Neuron (in vitro differentiated cells): ENCODE data around the gene B4GAT1.
"Not testable (repeated sequence)": the region's sequence is repeated elsewhere in the genome, so short reads cannot be mapped to it uniquely, and the experiment has no call there.

Experiments used
- H2AFZ ChIP-seq: one replicate; pipeline ENCODE4 v1.6.1; 2013; ENCODE audit warnings: low read depth, mild to moderate bottlenecking, inconsistent platforms, low read length, moderate library complexity
- H3K27me3 ChIP-seq: one replicate; pipeline ENCODE4 v1.6.1; 2013; ENCODE audit warnings: low read length; ENCODE audit not compliant: insufficient read depth
- H3K36me3 ChIP-seq: one replicate; pipeline ENCODE4 v1.6.1; 2013; ENCODE audit warnings: low read length; ENCODE audit not compliant: insufficient read depth
- H3K4me1 ChIP-seq: one replicate; pipeline ENCODE4 v1.6.1; 2013; ENCODE audit warnings: low read length; ENCODE audit not compliant: insufficient read depth
- H3K4me3 ChIP-seq: 2 replicates; pipeline ENCODE4 v1.5.1; 2013; ENCODE audit warnings: mild to moderate bottlenecking, low read length, moderate library complexity
- H3K9me3 ChIP-seq: one replicate; pipeline ENCODE4 v1.6.1; 2013; ENCODE audit warnings: low read length

Gene B4GAT1

DNA sequence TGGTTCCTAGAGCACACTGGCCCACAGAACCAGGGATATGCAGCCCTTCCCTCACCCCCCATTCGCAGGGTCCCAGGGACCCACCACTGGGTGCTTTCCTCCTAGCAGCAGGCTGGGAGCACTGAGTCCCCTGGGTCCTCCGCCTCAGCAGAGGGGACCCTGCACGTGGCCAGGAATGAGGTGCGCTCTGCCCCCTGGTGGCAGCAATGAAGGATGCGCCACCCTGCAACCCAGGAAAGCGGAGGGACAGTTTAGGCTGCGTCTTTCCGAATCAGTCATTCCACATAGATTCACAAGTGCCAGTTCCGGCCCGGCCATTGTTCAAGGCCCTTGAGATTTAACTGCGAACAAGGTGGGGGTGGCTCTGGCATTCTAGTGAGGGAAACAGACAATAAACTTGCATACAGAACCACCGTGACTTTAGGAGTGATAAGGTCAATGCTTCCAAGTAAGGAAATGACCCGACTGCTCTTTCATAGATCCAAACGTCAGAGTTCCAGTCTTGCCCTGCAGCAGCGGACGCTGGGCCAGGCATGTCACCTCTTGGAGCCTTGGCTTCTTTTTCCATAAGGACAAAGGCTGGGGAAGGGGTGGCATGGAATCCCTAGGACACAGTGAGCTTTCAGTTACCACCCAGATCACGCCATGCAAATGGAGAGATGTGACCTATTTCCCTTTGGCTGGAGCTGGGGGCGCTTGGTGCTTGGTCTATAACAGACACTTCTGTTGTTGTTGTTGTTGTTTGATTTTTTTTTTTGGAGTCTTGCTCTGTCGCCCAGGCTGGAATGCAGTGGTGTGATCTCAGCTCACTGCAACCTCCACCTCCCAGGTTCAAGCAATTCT, 18.9 kb downstream of the B4GAT1 start:
- H3K4me1 ChIP-seq, result peaks cover 38% of the 10 kb centered on the region

GRCh38 chr11:66328031-66328301, 19.5 kb downstream of the B4GAT1 start:
- no peak overlapping the region for H2AFZ ChIP-seq
- H3K4me1 ChIP-seq, result peaks cover 38% of the 10 kb centered on the region
- H3K4me3 ChIP-seq, result no peak overlapping the region
- H3K9me3 ChIP-seq, result no peaks in the 10 kb centered on the region
- no peaks in the 10 kb centered on the region for H3K27me3 ChIP-seq
- H3K36me3 ChIP-seq, result no peaks in the 10 kb centered on the region

More for the DNA sequence above, 18.9 kb downstream of the B4GAT1 start:
- H2AFZ ChIP-seq, result peak overlapping the region; percentile 15
- H3K36me3 ChIP-seq, result no peaks in the 10 kb centered on the region
- H3K4me3 ChIP-seq, result peak overlapping the region; percentile 24
- H3K27me3 ChIP-seq, result no peaks in the 10 kb centered on the region
- no peaks in the 10 kb centered on the region for H3K9me3 ChIP-seq

DNA sequence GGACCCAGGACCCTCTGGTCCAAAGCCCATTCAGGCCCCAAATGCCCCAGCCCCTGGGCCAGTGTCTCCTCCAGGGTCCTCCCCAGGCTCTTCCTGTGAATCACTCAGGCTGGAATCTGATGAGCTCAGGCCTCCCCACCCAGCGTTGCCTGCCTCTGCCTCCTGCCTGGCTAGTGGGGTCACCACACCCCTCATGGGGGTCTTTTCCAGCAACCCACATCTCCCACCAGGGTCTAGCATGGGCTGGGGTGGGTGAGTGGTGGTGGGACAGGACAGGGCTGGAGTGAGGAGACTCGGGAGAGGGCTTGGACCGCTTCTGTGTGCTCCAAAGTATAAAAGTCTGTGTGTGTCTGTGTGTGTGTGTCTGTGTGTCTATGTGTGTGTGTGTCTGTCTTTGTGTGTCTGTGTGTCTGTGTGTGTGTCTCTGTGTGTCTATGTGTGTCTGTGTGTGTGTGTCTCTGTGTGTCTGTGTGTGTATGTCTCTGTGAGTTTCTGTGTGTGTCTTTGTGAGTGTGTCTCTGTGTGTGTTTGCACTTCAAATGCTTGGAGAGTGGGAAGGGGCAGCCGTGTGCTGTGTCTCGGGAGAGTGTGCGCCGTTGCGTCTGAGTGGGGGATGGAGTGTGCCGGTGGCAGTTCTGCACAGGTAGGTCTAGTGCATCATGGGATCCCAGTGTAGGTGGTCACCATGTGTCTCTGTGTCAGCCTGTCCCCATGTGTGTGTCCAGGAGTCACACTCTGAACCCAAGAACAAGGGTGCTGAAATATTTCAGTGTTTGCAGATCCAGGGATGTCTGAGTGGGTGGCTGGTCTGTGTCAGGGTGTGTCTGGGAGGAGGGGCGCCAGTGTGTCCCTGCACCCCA, 20.0 kb downstream of the B4GAT1 start:
- Histone ChIP-seq H3K4me3 (no peak overlapping the region), H3K27me3 (no peaks in the 10 kb centered on the region), H3K36me3 (no peaks in the 10 kb centered on the region), H2AFZ (no peak overlapping the region), H3K9me3 (no peaks in the 10 kb centered on the region), H3K4me1 (peaks cover 38% of the 10 kb centered on the region)

- Histone ChIP-seq H2AFZ (no peak overlapping the region), H3K4me1 (peaks cover 38% of the 10 kb centered on the region), H3K4me3 (no peak overlapping the region), H3K27me3 (no peaks in the 10 kb centered on the region), H3K9me3 (no peaks in the 10 kb centered on the region), H3K36me3 (no peaks in the 10 kb centered on the region)
These were observed 20.9 kb downstream of the B4GAT1 start for GRCh38 chr11:66326261-66327111.

DNA sequence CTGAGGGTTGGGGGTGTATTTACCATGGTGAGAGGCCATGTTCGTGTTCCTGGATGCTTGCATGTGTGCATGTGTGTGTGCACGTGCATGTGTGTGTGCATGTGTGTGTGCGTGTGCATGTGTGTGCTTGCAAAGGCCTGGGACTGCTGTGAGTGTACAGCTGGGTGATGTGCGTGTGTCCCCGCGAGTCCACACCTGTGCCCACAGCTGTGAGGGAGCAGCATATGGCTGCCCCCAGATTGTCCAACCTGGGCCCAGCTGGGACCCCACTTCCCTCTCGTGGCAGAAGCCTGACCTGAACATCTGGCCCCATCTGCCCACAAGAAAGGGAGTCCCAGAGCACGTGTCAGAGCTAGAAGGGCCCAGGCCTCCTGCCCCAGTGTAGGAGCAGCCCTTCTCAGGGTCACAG, 22.2 kb downstream of the B4GAT1 start:
- Histone ChIP-seq H3K27me3 (no peaks in the 10 kb centered on the region), H3K9me3 (no peaks in the 10 kb centered on the region), H2AFZ (no peak overlapping the region), H3K4me1 (peaks cover 38% of the 10 kb centered on the region), H3K4me3 (no peak overlapping the region), H3K36me3 (no peaks in the 10 kb centered on the region)

DNA sequence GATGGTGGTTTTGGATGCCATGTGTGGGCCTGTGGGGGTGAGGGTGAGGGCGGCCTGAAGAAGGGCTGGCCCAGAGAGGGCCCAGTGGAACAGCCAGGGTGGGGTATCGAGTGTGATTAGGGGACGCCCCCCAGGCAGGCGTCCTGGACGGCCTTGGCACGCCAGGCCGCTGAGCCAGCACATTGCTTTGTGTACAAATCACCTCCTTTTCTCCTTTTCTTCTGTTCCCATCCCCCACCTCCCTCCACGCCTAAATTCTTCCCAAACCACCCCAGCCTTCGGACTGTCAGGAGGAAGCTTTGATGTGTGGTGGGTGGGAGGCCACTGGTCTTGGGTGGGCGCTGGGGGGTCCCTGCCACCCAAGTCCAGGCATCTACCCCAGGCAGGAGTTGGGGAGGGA, 22.8 kb downstream of the B4GAT1 start:
- Histone ChIP-seq H2AFZ (no peak overlapping the region), H3K4me1 (peaks cover 38% of the 10 kb centered on the region), H3K27me3 (no peaks in the 10 kb centered on the region), H3K36me3 (no peaks in the 10 kb centered on the region), H3K9me3 (no peaks in the 10 kb centered on the region), H3K4me3 (no peak overlapping the region)

DNA sequence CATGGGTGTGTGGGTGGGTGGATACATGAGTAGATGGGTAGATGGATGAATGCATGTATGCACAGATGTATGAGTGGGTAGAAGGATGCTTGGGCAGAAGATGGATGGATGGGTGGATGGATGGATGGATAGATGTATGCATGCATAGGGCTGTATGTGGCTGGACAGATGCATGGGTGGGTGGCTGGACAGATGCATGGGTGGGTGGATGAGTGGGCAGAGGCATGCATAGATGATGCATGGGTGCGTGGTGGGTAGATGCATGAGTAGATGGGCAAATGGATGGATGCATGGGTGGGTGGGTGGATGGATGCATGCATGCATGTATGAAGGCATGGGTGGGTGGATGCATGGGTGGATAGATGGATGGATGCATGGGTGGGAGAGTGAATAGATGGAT, 23.7 kb downstream of the B4GAT1 start:
- no peaks in the 10 kb centered on the region for H3K27me3 ChIP-seq
- no peak overlapping the region for H3K4me3 ChIP-seq
- no peak overlapping the region for H2AFZ ChIP-seq
- H3K9me3 ChIP-seq, result no peaks in the 10 kb centered on the region
- peaks cover 37% of the 10 kb centered on the region for H3K4me1 ChIP-seq
- H3K36me3 ChIP-seq, result no peaks in the 10 kb centered on the region

- H3K4me3 ChIP-seq, result no peak overlapping the region
- no peak overlapping the region for H2AFZ ChIP-seq
- H3K36me3 ChIP-seq, result no peaks in the 10 kb centered on the region
- H3K4me1 ChIP-seq, result peaks cover 37% of the 10 kb centered on the region
- H3K27me3 ChIP-seq, result no peaks in the 10 kb centered on the region
- H3K9me3 ChIP-seq, result no peaks in the 10 kb centered on the region
These were observed 24.5 kb downstream of the B4GAT1 start for GRCh38 chr11:66322732-66323427.

DNA sequence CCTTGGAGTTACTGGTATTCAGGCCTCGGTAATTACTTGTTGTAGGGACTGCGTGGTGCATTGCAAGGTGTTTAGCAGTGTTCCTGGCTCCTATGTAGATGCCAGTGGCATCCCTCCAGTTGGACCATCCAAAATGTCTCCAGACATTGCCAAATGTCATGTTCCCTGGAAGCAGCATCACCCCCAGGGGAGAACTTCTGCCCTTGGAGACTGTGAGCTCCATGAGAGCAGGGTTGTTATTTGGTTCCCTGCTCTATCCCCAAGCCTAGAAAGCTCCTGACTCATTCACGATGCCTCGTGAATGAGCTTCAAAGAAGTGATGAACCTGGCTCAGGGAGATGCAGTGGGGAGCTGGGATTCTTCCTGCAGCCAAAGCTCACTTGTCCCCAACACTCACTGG, 25.8 kb downstream of the B4GAT1 start:
- Histone ChIP-seq H3K36me3 (no peaks in the 10 kb centered on the region), H2AFZ (no peak overlapping the region), H3K9me3 (no peaks in the 10 kb centered on the region), H3K4me1 (peaks cover 36% of the 10 kb centered on the region), H3K4me3 (no peak overlapping the region), H3K27me3 (no peaks in the 10 kb centered on the region)

DNA sequence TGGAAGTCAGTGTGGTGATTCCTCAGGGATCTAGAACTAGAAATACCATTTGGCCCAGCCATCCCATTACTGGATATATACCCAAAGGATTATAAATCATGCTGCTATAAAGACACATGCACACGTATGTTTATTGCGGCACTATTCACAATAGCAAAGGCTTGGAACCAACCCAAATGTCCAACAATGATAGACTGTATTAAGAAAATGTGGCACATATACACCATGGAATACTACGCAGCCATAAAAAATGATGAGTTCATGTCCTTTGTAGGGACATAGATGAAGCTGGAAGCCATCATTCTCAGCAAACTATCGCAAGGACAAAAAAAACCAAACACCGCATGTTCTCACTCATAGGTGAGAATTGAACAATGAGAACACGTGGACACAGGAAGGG, 26.7 kb downstream of the B4GAT1 start:
- H3K4me3 ChIP-seq, H2AFZ ChIP-seq, H3K36me3 ChIP-seq, H3K27me3 ChIP-seq, H3K9me3 ChIP-seq: not testable (repeated sequence)
- peaks cover 29% of the 10 kb centered on the region for H3K4me1 ChIP-seq

- H3K4me1 ChIP-seq, result peaks cover 24% of the 10 kb centered on the region
- not testable (repeated sequence) for H2AFZ ChIP-seq, H3K4me3 ChIP-seq, H3K27me3 ChIP-seq, H3K9me3 ChIP-seq, H3K36me3 ChIP-seq
These were observed 27.1 kb downstream of the B4GAT1 start for GRCh38 chr11:66320289-66320688.

DNA sequence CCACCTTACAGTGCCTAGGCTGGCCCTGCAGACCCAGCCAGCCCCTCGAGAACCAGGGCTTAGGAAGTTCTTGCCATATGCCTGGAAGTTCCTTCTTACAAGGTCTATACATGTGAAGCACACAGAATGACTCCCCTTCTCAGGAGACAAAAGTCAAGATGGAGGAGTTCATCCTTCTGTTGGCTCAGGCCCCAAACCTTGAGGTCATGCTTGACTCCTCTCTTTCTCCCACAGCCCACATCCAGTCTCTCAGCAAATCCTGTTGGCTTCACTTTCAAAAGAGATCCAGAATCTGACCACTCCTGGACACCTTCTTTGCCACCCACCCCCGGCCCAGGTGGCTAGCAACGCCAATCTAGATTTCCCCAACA, 28.8 kb downstream of the B4GAT1 start:
- H3K36me3 ChIP-seq, result no peaks in the 10 kb centered on the region
- peaks cover 20% of the 10 kb centered on the region for H3K4me1 ChIP-seq
- no peak overlapping the region for H3K4me3 ChIP-seq

More for the DNA sequence above, 28.8 kb downstream of the B4GAT1 start:
- Histone ChIP-seq H2AFZ (no peak overlapping the region), H3K9me3 (no peaks in the 10 kb centered on the region), H3K27me3 (no peaks in the 10 kb centered on the region)
